Activated naive CD4-positive, alpha-beta T cell treated with anti-CD3 and anti-CD28 coated beads, Interleukin-2, amount 50 U/mL, for 16 hours (primary cell): ENCODE measurements around the gene SRPK2.
"Not testable (repeated sequence)": the region's sequence is repeated elsewhere in the genome, so short reads cannot be mapped to it uniquely, and the experiment has no call there.

Experiments
- DNase-seq: peaks from one replicate; pipeline ENCODE4 v3.0.0-alpha.2; 2020

Gene SRPK2

DNA sequence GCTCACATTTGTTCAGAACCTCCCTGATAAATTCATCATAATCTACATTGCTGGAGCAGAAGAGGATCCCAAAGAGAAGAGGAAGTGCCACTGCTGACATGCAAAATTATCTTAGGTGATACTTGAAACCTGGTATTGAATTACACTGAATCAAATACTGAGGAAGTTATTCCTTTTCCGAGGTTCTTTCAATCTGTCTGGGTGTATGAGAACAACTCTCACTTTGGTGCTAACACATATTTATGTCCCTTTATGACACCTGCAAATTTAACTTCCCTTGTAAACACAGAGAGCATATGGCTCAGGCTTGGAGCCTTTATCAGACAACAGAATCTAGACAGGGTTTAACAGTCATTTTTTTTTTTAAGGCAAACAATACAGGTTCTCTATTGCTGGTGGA, 131.4 kb downstream of the SRPK2 start:
- no peak for DNase-seq

DNA sequence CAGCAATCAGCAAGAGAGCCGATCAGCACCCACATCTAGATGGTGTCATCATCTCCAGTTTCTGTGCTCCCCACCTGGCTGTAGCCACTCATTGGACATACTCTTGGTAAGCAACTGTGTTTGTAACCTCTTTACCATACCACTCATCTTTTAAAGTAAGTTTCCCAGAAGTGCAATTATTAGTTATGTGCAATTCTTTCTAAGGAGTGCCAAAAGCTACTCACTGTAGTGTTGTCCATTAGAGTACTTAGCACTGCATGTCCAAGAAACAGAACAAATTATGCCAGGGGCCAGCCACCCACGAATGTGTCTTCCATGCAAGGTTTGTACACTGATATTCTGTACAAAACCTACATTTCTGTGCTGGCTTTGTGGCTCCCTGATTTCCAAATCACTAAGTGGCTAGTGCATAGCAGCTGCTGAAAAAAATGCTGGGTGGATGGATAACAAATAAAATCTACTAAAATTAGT, 131.9 kb downstream of the SRPK2 start:
- no peak for DNase-seq

DNA sequence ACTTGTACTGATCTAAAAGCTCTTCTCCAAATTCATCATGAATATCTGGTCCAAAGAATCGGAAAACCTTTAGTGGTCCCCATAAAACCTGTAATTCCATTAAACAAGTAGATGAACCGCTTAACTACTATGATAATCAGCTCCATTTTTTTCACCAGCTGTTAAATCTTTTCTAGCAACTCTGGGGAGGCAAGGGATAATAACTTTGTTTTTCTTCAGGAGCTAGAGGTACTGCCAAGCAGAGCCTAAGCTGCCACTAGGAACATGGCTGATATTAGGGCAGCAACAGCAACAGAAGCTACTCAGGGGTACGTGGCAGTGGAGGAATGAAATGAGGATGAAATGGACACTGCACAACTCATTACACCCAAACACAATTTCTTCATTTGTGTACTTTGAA, 138.0 kb downstream of the SRPK2 start:
- no peak for DNase-seq

DNA sequence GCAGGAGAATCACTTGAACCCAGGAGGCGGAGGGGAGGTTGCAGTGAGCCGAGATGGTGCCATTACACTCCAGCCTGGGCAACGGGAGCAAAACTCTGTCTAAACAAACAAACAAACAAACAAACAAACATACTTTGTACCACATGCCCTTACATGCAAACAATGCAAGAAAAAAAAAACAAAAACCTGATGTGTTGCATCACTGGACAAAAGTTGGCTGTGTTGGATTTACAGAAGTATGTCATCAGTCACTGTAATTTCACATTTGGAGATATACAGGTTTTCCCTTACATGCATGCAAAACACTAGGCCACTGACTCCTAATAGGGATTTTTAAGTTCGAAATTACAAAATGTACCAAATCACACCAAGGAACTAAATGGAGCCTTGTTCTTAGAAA, 138.5 kb downstream of the SRPK2 start:
- DNase-seq = no peak

DNA sequence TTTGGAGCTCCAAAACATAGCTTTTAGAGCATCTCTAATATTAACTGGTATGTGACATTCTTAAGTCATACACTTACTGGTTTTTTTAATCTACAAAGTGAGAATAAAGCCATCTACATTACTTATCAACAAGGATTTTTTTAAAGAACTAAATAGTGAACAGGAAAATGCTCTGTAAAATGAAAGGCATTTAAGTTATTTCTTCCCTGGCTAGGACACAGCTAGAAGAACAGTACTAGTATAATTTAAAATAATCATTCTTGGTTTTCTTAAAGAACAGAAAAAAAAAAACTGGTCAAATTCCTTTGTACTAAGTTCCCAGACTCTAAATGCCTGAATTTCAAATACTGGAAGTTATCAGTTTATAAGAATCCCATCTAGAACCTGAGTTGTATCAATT, 139.5 kb downstream of the SRPK2 start:
- no peak for DNase-seq

DNA sequence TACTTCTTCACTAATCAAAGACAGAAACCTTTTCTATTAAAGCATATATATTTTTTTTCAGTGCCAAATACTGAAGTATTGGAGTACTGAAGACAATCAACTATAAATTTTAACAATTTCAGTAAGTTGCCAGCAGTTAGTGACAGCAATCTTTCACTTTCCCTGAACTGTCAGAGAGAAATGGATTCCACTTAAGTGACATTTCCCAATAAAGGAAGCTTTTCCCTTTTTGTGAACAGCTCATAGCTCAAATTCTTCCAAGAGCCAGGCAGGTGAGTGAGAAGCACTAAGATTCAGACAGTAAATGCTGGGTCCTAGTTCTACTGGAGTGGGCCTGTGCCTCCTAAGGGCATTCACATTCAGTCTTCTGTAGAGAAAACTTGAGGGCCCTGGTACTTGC, 142.0 kb downstream of the SRPK2 start:
- no peak for DNase-seq

DNA sequence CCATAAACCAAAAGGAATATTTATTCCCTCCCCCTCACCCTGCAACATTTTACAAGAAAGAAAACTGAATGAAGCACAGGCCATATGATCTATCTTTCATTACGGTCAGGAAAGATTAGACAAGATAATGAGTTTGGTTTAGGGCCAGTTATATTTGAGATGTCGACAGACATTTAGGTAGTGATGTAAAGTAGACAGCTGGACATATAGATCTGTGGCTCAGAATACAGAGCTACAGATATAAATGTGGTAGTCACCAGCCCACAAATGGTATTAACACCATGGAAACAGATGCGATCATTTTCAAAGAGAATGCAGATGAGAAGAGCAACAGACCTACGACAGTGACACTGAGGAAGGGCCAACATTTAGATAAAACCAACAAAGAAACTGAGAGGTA, 142.5 kb downstream of the SRPK2 start:
- DNase-seq = no peak

DNA sequence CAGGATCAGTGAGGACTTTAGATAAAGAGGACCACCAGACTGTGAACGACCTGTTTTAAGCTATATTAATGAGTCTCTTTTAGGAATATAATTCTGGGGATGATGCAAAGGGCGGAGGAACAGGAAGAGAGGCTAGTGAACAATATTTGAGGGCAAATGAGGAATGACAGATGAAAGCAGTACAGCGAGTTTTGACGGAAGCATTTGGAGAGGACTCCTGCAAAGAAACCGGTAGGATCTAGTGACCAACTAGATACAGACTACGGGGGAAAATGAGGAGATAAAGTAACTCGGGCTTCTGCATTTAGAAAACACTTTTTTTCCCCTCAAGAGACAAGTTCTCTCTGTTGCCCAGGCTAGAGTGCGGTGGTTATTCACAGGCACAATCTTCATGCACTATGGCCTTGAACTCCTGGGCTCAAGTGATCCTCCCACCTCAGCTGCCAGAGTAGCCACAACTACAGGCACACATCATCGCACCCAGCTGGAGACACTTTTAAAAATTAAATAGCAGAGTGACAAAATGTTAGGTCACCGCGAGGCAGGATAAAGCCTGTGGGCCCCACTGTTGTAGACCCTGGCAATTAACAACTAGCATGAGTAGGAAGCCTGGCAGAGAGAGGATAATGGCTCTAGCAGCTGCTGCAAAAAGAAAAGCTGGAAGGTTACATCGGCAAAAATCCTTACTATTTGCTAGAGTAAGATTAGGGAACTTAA, 143.2 kb downstream of the SRPK2 start:
- DNase-seq = no peak

DNA sequence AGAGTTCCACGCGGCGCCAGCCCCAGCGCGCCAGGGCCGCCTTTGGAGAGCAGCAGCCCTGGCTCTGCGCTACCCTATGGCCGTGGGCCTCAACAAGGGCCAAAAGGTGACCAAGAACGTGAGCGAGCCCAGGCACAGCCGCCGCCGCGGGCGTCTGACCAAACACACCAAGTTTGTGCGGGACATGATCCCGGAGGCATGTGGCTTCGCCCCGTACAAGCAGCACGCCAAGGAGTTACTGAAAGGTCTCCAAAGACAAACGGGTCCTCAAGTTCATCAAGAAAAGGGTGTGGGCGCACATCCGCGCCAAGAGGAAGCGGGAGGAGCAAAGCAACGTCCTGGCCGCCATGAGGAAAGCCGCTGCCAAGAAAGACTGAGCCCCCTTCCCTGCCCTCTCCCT, 144.1 kb downstream of the SRPK2 start:
- no peak for DNase-seq

DNA sequence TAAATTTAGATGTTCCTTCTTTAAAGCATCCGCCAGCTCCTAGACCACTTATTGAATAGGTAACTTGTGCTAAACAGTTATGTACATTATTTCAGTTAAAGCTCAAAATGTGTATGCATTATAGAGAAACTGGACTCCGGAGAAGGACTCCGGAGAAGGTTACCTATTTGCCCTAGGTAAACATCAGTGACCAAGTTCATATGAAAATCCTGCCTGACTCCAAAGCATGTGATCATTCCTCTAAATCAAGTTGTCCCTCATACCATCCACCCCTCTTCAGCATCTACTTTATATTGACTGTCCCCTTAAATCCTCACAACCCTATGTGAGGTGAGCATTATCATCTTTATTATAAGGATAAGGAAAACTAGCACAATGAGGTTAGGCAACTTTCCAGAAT, 147.5 kb downstream of the SRPK2 start:
- no peak for DNase-seq

DNA sequence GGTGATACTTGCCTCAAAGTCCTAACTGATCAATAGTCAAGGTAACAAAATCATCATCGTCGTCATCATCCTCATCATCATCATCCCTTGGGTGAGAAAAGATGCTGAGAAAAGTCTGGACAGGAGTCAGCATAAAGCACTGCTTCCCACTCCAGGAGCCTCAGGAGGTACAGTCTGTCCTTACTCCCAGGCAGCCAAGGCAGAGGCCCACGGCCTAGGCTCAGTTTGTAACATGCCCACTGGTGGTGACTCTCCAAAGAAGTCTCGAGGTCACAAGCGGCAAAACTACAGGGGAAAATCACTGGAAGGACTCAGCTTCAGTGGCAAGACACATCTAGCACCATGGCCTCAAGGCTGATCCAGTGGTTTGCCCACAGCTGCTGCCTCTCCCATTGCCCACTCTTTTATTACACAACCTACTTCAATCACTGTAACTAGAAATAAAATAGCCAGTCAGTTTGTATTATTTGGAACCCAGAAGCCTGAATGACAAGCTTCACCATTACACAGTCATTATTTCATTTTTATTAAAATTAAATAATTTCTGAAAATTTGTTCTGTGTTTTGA, 150.4 kb downstream of the SRPK2 start:
- DNase-seq = no peak

DNA sequence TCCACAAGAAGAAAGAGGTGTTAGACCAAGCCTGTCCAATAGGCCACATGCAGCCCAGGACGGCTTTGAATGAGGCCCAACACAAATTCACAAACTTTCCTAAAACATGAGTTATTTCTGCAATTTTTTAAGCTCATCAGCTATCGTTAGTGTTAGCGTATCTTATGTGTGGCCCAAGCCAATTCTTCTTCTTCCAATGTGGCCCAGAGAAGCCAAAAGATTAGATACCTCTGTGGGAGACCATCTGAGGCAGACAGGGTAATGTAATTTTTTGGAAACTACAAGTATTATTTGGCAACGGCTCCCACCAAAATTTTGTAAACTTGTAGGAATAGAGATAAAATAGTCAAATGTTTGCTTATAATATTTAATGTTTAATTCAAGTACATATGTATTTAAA, 153.8 kb downstream of the SRPK2 start:
- no peak for DNase-seq

DNA sequence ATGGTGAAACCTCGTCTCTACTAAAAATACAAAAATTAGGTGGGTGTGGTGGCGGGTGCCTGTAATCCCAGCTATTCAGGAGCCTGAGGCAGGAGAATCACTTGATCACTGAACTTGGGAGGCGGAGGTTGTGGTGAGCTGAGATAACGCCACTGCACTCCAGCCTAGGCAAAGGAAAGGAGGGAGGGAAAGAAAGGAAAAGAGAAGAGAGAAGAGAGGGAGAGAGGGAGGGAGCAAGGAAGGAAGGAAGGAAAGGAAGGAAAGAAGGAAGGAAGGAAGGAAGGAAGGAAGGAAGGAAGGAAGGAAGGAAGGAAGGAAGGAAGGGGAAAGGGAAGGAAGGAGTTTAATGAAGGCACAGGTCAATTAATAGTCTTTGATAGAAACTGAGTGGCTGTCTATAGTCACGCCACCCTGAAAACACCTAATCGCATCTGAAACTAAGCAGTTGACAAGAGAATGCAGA, 155.9 kb downstream of the SRPK2 start:
- DNase-seq = not testable (repeated sequence)

DNA sequence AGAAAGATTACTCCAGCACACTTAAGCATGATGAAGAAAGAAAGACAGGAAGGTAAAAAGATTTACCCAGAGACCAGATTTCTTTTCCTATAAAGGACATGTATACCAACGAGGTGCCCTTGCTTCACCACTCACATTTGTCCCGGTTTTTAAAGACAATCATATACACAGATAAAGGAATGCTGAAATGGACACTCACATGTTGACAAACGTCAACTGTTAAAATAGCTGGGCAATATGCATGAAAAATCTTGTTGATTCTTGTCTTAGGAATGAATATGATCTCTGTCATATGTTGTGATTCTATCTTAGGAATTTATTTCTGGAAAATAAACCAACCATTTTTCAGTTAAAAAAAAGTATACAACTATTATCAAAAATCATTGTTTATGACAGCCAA, 158.2 kb downstream of the SRPK2 start:
- DNase-seq = no peak

DNA sequence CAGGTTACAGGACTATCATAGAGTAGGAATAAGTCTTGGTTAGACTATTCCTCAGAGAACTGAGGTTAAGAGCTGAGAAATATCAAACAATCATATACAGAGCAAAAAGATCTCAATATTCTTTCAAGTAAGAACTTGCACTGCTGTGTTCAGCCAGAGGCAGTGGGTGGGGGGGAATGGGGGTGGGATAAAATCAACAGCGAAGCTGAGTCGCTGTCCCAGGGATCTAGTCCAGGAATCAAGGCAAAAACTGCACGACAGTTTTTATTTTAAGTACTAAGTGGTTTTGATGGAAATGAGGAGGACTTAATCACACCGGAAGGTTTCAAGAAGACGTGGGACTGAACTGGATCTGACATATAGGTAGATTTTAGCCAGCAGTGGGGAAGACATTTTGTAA, 159.1 kb downstream of the SRPK2 start:
- DNase-seq = no peak

DNA sequence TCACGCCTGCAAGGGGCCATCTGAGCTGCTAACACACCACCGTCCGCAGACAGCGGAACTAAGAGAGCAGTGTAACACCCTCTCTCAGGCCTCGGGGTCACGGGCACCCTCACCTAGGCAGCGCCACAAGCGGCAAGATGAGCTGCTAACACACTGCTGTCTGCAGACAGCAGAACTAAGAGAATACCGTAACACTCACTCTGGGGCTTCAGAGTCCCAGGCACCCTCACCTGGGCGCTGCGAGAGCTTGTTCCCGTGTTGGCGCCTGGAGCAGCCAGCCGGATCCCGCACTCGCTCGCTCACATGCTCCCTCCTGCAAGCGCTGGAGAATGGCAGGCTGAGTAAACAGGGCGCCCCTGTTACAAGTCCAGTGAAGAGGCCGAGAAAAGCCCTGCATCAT, 160.2 kb downstream of the SRPK2 start:
- no peak for DNase-seq

DNA sequence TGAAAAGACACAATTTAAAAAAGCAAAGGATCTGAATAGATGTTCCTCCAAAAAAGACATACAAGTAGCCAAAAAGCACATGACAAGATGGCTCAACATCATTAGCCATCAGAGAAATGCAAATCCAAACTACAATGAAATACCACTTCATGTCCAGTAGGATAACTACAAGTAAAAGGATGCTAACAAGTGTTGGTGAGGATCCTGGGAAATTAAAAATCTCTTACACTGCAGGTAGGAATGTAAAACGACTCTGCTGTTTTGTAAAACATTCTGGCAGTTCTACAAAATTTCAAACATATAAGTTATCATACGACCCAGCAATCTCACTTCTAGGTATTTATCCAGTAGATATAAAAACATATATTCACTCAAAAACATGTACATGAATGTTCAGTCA, 161.3 kb downstream of the SRPK2 start:
- no peak for DNase-seq

DNA sequence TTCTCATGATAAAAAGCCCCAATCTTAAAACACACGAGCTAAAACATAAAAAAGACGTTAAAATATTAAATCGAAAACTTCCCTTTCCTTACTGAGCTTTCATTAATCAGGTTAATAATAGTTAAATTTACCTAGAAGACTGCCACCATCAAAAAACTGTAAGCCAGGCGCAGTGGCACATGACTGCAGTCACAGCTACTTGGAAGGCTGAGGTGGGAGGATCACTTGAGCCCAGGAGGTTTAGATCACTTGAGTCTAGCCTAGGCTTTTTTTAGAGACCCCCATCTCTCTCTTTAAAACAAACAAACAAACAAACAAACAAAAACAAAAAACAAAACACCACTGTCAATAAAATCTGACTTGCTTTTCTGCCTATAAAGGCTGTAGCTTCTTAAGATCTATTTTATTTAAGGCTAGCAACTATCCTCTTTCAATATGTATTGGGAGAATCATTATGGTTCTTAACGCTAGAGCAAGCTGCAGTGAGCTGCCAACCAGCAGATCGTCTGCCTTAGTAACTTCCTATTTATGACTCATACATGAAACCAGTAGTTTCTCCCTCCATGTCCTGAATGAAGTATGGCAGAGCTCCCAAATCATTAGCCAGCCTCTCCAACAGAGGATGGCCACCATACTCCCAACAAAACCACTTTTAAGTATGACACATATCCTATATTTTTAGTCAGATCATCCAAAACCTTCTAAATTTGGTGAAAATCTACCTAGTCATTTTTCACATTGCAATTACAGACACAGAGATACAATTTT, 163.7 kb downstream of the SRPK2 start:
- no peak for DNase-seq

DNA sequence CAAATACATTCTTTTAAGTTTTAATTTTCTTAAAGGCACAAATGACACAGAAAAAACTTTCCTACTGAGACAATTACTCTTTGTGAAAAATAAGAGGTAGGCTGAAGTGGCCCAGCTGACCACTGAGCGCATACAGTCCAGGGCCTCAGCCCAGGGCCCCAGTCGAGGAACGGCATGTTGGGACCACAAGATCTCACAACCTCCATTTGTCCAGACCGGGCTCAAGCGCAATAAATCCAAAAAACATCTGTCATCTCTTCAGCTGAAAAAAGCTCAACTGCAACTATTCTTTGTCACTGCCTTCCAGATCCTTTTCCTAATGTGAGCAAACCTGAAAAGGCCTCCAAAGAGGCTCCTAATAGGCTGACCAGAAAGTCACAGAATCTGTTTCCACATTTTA, 165.8 kb downstream of the SRPK2 start:
- no peak for DNase-seq

DNA sequence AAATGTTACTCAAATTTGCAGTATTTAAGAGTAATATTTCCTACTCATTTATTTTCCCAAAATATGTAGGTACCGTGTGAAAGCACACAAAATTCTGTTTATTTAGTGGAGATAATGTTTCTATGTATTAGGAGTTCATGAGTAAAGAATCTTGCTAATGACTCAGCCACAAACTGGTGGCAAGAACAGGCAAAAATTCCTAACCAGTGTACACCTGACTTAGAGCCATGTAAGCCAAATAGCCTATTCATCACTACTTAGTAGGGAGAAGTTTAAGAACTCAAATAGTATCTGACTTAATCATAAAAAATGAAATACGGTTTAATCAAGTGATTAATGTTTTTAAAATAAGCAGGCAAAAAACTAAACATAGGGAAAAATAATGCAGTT, 169.0 kb downstream of the SRPK2 start:
- no peak for DNase-seq

DNA sequence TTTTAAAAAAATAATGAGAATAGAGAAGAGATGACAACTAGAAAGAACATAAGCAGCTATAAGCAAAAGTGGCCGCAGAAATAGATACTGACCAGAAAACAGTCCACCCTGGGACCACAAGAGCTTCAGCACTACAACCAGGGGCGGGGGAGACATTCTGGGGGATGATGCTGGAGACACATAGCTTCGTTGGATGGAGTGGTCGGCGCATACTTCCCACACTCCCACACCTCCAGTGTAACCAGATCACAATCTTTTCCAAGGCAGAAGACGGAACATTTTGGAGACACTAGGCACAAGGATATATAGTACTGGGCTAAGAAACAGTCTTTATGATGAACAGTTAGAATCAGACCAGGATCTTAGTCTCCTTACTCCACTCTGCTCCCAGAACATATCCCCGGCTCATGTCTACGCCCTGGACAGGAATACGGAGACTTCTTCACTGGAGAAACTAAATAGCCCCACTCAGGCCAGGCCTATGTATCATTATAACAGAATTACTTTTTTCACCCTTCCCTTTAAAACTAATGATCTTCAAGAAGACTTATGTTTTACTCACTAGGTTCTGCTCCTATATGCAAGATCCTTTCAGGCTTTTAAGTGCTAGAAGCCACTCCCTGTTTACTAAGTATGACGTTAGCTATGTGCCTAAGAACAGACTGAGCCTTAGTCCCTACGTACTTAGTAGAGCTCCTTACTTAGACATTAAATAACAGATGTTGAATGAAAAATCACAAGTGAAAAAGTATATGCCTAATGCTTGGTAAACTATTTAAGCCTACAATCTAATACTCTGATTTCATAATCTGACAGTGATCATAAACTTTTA, 169.6 kb downstream of the SRPK2 start:
- DNase-seq = no peak

DNA sequence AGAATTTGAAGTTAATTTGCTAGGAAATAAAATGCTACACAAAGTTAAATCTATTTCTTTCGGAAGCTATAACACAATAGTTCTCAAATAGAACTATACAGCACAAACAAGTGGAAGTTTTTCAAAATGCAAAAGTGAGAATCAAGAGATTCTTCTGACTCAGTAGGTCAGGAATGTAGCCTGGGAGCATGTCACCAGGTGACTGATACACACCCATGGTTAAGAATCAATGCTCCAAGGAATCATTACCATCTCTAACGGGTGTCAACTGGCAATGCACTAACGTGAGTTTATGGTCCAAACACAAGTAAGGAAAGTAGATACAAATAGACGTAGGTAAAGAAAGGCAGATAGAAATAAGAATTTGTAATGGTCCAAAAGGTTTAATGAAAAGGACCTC, 170.5 kb downstream of the SRPK2 start:
- DNase-seq = no peak

DNA sequence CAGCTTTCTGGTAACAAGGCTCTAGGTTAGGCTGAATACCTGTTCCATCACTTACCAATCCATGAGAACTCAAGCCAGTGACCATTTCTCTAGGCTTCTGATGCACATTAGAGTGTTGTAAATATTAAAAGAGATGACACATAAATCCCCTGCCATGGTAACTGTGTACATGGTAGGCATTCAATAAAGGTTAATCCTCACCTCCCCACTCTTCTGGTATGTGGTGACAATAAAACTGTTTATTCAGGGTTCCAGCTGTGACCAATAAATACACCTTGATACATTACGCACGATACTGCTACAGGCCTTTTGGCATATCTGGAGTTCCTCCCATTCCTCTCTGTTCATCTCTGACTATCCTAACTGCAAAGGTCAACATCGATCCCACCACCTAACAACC, 171.9 kb downstream of the SRPK2 start:
- no peak for DNase-seq
